Neural cell (in vitro differentiated cells): ENCODE data around the gene PRRT2. TPM values are rescaled to one million over a fixed set of nuclear protein-coding genes. Genes with fewer than 3 reads are reported as not detected.
"Not testable (repeated sequence)": the region's sequence is repeated elsewhere in the genome, so short reads cannot be mapped to it uniquely, and the experiment has no call there.

Experiments used
- H2AFZ ChIP-seq: fragments of 200-600, 300-800 bp; sonication (generic), shearing (Covaris generic); 2 replicates; pipeline ENCODE4 v1.6.0; 2014; ENCODE audit warnings: low read depth, mild to moderate bottlenecking, antibody characterized with exemption, low read length, moderate library complexity
- H3F3A ChIP-seq: fragments of 200-600 bp; shearing (Covaris generic); 2 replicates; pipeline ENCODE4 v1.6.1; 2016; ENCODE audit warnings: mild to moderate bottlenecking, moderate library complexity, mixed read lengths, antibody characterized with exemption, low read length; ENCODE audit not compliant: insufficient read depth, poor library complexity, severe bottlenecking
- H3K27ac ChIP-seq: fragments of 200-600, 300-800 bp; sonication (generic), shearing (Covaris generic); 2 replicates; pipeline ENCODE4 v1.5.1; 2014; ENCODE audit warnings: mild to moderate bottlenecking, low read length, moderate library complexity
- H3K27me3 ChIP-seq: fragments of 300-800, 200-600 bp; sonication (generic), shearing (Covaris generic); 2 replicates; pipeline ENCODE4 v1.6.0; 2014; ENCODE audit warnings: mild to moderate bottlenecking, low read depth, low read length, moderate library complexity; ENCODE audit not compliant: insufficient read depth
- H3K36me3 ChIP-seq: fragments of 300-800, 200-600 bp; sonication (generic), shearing (Covaris generic); 2 replicates; pipeline ENCODE4 v1.5.1; 2014; ENCODE audit warnings: mild to moderate bottlenecking, antibody characterized with exemption, low read length, moderate library complexity; ENCODE audit not compliant: insufficient read depth
- H3K4me2 ChIP-seq: fragments of 300-800, 200-600 bp; sonication (generic), shearing (Covaris generic); 2 replicates; pipeline ENCODE4 v1.6.0; 2014; ENCODE audit warnings: mild to moderate bottlenecking, low read length
- H3K4me3 ChIP-seq: fragments of 300-800, 200-600 bp; sonication (generic), shearing (Covaris generic); 2 replicates; pipeline ENCODE4 v1.5.1; 2014; ENCODE audit warnings: mild to moderate bottlenecking, low read length, moderate library complexity
- H3K79me2 ChIP-seq: fragments of 200-600 bp; shearing (Covaris generic); replicated peaks from 2 replicates; pipeline ENCODE4 v1.6.0; 2014; ENCODE audit warnings: mild to moderate bottlenecking, low read length, moderate library complexity; ENCODE audit not compliant: insufficient read depth
- H3K9ac ChIP-seq: fragments of 300-800, 200-600 bp; sonication (generic), shearing (Covaris generic); 2 replicates; pipeline ENCODE4 v1.6.1; 2016; ENCODE audit warnings: mild to moderate bottlenecking, low read length, mixed read lengths
- H3K9me2 ChIP-seq: fragments of 200-600 bp; shearing (Covaris generic); 2 replicates; pipeline ENCODE4 v1.6.1; 2016; ENCODE audit warnings: mild to moderate bottlenecking, low read length, mixed read lengths; ENCODE audit not compliant: insufficient read depth
- H3K9me3 ChIP-seq: fragments of 200-600, 300-800 bp; sonication (generic), shearing (Covaris generic); 2 replicates; pipeline ENCODE4 v1.6.1; 2016; ENCODE audit warnings: mild to moderate bottlenecking, mixed run types, low read length, moderate library complexity, mixed read lengths
- H4K20me1 ChIP-seq: fragments of 200-600 bp; shearing (Covaris generic); 2 replicates; pipeline ENCODE4 v1.6.1; 2016; ENCODE audit warnings: mild to moderate bottlenecking, mixed run types; ENCODE audit not compliant: insufficient read depth
- CTCF ChIP-seq: fragments of 450-650 bp; IDR thresholded peaks from 2 replicates; pipeline ENCODE4 v1.5.1; 2014; ENCODE audit warnings: antibody characterized with exemption, mild to moderate bottlenecking, moderate library complexity; ENCODE audit not compliant: poor library complexity, severe bottlenecking
- EP300 ChIP-seq: fragments of 450-650 bp; conservative IDR thresholded peaks from 2 replicates; pipeline ENCODE4 v1.6.1; 2014; ENCODE audit warnings: antibody characterized with exemption, mild to moderate bottlenecking, moderate library complexity; ENCODE audit not compliant: poor library complexity, severe bottlenecking
- EZH2 ChIP-seq: fragments of 200-600, 300-800 bp; shearing (Covaris generic), sonication (generic); IDR thresholded peaks from 2 replicates; pipeline ENCODE4 v1.6.1; 2014; ENCODE audit warnings: antibody characterized with exemption, low read length, borderline replicate concordance, mild to moderate bottlenecking; ENCODE audit not compliant: insufficient read depth, poor library complexity, severe bottlenecking
- MXI1 ChIP-seq: fragments of 450-650 bp; conservative IDR thresholded peaks from 2 replicates; pipeline ENCODE4 v1.6.1; 2014; ENCODE audit warnings: antibody characterized with exemption, mild to moderate bottlenecking; ENCODE audit not compliant: poor library complexity, severe bottlenecking
- POLR2AphosphoS5 ChIP-seq: IDR thresholded peaks from 2 replicates; pipeline ENCODE4 v1.6.1; 2012
- RAD21 ChIP-seq: fragments of 450-650 bp; conservative IDR thresholded peaks from 2 replicates; pipeline ENCODE4 v1.6.1; 2014; ENCODE audit warnings: antibody characterized with exemption, mild to moderate bottlenecking, moderate library complexity
- SMC3 ChIP-seq: fragments of 450-650 bp; conservative IDR thresholded peaks from 2 replicates; pipeline ENCODE4 v1.6.1; 2014; ENCODE audit warnings: antibody characterized with exemption, mild to moderate bottlenecking, moderate library complexity; ENCODE audit not compliant: poor library complexity
- TAF1 ChIP-seq: IDR thresholded peaks from 2 replicates; pipeline ENCODE4 v1.6.1; 2012; ENCODE audit warnings: low read depth
- polyA plus RNA-seq: library from polyadenylated mRNA; depleted of rRNA; stranded (reverse); fragments of >200 nt; gene quantifications from 2 replicates; pipeline ENCODE4 v1.2.3, GENCODE V29; 2014

Gene PRRT2
- polyA plus RNA-seq, 1 donor from 2014 or later: 84.2 TPM

DNA sequence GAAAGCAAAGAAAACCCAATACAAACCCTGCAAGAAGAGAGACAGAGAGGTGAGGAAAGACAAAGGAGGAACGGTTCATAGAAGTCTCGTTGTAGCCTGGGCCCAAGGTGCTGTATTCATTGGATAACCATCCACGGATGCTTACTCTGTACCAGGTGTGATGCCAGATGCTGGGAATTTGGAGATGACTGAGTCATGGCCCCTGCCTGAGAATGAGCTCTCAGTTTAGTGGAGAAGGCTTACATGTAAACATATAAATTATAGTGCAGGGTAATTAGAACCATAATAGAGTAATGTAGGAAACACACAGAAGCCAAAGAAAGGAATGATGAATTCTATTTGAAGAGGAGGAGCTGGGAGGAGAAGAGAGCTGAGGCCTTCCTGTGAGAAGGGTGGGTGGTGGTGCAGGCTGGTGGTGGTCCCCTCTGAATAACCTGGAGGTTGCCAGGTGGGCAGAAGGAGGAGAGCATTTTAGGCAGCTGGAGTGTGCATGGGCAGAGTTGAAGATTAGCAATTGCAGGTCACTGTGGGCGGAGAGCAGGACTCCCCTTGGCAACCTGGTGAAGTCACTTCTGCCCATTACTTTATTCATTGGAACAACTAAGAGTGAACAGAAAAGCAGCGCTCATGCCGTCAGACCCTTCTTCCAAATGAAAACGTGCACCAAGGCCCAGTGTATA is 41.6 kb upstream of the PRRT2 start:
- no peaks in the 10 kb centered on the region for H4K20me1 ChIP-seq
- no peak overlapping the region for H3K9ac ChIP-seq
- no peak overlapping the region for H3K4me3 ChIP-seq
- no peaks in the 10 kb centered on the region for H3K27me3 ChIP-seq
- H3K36me3 ChIP-seq: no peaks in the 10 kb centered on the region
- H3K79me2 ChIP-seq: no peaks in the 10 kb centered on the region
- H3K27ac ChIP-seq: no peak overlapping the region
- H3K4me2 ChIP-seq: no peak overlapping the region
- H3K9me3 ChIP-seq: no peaks in the 10 kb centered on the region
- no peak overlapping the region for H2AFZ ChIP-seq
- no peaks in the 10 kb centered on the region for H3F3A ChIP-seq
- TF ChIP-seq RAD21 (no peak), EZH2 (no peak), SMC3 (no peak), POLR2AphosphoS5 (no peak), EP300 (no peak)
- H3K9me2 ChIP-seq: no peaks in the 10 kb centered on the region

GRCh38 chr16:29772330-29772729 is 39.7 kb upstream of the PRRT2 start:
- not testable (repeated sequence) for H3K4me3 ChIP-seq, H3K27ac ChIP-seq, H3K9me3 ChIP-seq, H3K27me3 ChIP-seq, H2AFZ ChIP-seq, H4K20me1 ChIP-seq, H3K36me3 ChIP-seq, H3K9ac ChIP-seq, H3K4me2 ChIP-seq, H3K9me2 ChIP-seq, H3F3A ChIP-seq, H3K79me2 ChIP-seq

- H3K36me3 ChIP-seq: no peaks in the 10 kb centered on the region
- no peak for TF ChIP-seq EZH2
- no peak for TF ChIP-seq CTCF
- no peak overlapping the region for H2AFZ ChIP-seq
- H3K4me3 ChIP-seq: no peak overlapping the region
- H3K27me3 ChIP-seq: no peaks in the 10 kb centered on the region
- no peaks in the 10 kb centered on the region for H3K79me2 ChIP-seq
- H3K9ac ChIP-seq: no peak overlapping the region
- no peak overlapping the region for H3K4me2 ChIP-seq
- no peaks in the 10 kb centered on the region for H4K20me1 ChIP-seq
- H3K9me2 ChIP-seq: no peaks in the 10 kb centered on the region
- H3K27ac ChIP-seq: no peak overlapping the region
- no peaks in the 10 kb centered on the region for H3F3A ChIP-seq
- no peaks in the 10 kb centered on the region for H3K9me3 ChIP-seq
Measured at GRCh38 chr16:29774730-29775129, 37.3 kb upstream of the PRRT2 start.

DNA sequence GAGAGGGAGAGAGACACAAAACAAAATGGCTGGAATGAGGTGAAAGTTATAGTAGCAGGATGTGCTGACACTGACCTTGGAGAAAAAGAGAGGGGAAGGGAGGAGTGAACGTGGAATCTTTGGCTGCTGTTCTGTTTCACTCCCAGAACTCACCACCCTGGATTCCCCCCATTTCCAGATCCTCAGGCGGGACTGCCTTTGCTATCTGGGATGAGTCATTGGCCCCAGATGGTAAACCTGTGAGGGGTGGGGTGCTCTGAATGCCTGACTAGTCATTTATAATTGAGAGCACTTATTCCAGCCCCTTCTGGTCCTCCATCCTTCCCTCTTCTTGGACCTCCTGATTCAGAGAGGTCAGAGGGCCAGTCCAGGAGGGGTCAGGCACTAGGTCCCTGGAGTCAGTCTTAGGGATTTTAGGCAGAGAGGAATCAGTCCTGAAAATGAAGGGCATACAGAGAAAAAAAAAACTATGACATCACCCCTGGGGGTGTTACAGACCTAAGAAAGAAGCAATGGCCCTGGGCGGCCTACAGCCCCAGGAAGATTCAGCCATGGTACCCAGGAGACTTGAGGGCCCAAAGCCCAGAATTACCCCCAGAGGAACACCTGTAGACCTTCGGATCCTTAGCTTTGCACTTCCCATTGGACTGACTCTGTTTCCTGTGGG is 36.1 kb upstream of the PRRT2 start:
- no peaks in the 10 kb centered on the region for H3K36me3 ChIP-seq
- H4K20me1 ChIP-seq: no peaks in the 10 kb centered on the region
- H3K4me2 ChIP-seq: no peak overlapping the region
- no peaks in the 10 kb centered on the region for H3K9me2 ChIP-seq
- H3K9me3 ChIP-seq: no peaks in the 10 kb centered on the region
- H2AFZ ChIP-seq: no peak overlapping the region
- H3K9ac ChIP-seq: no peak overlapping the region
- H3K79me2 ChIP-seq: no peaks in the 10 kb centered on the region
- H3K4me3 ChIP-seq: no peak overlapping the region
- H3K27me3 ChIP-seq: no peaks in the 10 kb centered on the region
- H3F3A ChIP-seq: no peaks in the 10 kb centered on the region
- H3K27ac ChIP-seq: no peak overlapping the region
- TF ChIP-seq TAF1 (no peak), CTCF (no peak), EZH2 (no peak), MXI1 (no peak), RAD21 (no peak), EP300 (no peak), POLR2AphosphoS5 (no peak), SMC3 (no peak)
